Stimulated activated naive CD4-positive, alpha-beta T cell treated with Interleukin-2 at 50 U/mL for 16 hours (primary cell): Measurements from ENCODE around the gene SLC36A2.

ENCODE experiments used
- DNase-seq: peaks from one replicate; lab custom pipeline; 2025; lab: John Stamatoyannopoulos, UW

Gene SLC36A2

DNA sequence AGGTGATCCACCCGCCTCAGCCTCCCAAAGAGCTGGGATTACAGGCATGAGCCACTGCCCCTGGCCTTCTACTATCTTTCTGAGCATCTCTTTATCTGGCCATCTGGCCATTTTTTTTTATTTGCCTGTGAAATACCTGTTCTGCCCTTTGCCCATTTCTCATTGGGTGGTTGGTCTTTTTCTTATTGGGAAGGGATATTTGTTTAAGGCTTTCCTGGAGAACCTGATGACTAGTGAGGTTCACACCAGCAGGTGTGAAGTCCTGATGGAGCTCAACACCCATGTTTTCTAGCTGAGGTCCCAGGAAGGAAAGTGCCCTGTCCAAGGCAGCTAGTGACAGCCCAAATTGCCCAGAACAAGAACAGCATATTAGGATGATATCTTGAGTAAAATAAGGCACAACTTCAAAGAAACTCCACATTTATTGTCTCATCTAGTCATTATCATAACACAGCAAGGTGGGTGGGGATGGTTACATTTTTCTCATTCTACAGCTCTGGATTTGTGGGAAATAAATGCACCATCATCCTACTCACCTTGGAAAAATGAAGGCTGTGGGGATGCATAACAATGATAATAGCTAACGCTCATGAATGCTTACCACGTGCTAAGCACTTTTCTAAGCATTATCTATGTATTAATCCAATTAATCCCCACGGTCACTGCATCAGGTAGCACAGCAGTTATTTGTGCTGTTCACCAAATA lies 64.1 kb downstream of the SLC36A2 start:
- no peak for DNase-seq

DNA sequence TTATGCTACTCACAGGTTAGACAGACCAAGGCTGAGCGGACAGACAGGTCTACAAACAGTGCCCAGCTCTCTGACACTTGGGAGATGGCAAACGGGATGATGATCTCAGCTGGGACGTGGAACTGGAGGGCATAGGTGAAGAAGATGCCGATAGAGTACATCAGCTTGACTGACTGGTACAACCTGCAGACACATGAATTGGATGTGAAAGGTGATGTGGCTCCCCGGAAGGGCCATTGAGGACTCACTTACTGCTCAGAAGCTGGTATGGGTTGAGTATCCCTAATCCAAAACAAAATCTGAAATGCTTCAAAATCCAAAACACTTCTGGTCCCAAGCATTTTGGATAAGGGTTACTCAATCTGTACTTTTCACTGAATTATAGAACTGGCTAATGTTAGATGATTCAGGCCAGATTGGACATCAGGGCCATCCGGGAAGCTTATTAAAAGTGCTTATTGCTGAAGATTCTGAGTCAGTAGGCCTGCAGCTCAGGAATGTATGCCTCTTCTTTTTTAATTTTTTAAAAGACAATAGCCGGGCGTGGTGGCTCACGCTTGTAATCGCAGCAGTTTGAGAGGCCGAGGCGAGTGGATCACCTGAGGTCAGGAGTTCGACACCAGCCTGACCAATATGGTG lies 66.2 kb downstream of the SLC36A2 start:
- no peak for DNase-seq

DNA sequence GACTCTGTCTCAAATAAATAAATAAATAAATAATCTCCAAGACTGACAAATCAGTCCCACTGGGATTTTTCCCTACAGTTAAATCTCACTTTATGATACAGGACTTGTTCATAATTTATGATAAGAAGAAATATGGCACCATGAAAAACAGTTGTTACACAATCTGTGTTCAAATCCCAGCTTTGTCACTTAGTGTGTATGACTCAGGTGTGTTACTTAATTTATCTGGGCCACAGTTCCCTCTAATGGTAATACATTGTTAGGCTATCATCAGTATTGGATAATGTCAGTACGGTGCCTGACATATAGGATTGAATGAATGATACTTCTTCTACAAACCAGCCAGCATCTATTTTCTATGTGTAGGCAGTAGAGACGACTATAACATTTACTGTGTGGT lies 66.9 kb downstream of the SLC36A2 start:
- DNase-seq = no peak

DNA sequence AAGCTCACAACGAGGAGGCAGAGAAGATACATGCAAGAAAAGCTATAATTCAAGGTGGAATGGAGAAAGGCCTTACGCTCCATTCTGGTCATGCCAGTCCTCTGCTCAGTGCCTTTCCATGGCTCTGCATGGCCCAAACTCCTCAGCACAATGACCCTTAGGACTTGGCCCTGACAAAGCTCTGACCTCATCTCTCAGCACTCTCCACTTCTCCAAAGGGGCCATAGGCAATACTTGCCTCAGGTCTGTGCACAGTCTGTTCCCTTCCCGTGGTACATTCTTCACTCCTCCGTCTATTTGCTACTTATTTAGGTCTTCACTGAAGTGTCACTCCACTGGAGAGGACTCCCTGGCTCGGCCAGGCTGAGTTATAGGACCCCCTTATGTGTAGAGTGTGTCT lies 68.5 kb downstream of the SLC36A2 start:
- DNase-seq = no peak

DNA sequence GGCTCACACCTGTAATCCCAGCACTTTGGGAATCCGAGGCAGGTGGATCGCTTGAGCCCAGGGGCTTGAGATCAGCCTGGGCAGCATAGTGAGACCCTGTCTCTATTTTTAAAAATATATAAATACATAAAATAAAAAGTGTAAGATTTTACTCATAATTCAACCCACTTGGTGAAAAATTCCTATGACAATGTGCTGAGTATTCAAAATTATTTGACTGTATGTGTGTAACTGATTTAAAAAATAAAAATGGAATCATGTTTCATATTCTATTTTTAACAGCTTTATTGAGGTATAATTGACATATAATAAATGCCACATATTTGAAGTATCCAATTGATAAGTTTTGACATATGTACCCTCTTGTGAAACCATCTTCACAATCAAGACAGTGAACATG lies 71.6 kb downstream of the SLC36A2 start:
- DNase-seq = no peak

DNA sequence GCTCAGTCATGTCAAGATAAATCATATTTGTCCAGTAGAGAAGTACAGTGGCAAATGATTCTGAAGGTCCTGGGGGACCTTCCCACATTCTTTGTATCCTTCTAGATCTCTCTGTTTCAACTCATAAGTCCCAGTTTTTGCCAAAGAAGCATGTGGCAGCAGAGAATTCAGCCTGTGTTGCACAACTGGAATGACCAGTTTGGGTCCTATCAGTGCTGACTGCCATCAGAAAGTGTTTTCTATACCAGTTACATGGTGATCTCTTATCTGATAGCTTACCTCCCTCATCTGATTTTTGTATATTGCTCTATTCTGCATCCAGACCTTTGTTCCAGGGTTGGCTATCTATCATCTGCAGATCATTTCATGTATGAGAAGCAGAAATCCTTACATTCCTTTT lies 72.7 kb downstream of the SLC36A2 start:
- no peak for DNase-seq

DNA sequence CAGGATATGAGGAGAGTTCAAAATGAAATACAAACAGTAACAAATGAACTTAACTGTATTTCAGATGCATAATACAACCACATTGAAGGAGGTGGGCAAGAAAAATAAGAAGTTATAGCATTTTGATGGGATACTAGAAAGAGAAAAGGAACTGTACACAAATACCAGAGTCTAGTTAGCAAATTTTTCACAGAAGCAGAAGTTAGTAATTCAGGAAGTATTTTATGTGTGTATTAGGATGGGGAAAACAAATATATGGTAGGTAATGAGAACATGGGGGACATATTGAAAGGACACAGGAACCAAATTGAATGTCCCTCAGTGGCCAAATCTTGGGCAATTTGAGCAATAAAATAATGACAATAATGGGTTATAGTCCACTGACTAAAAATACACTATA lies 76.0 kb downstream of the SLC36A2 start:
- no peak for DNase-seq

DNA sequence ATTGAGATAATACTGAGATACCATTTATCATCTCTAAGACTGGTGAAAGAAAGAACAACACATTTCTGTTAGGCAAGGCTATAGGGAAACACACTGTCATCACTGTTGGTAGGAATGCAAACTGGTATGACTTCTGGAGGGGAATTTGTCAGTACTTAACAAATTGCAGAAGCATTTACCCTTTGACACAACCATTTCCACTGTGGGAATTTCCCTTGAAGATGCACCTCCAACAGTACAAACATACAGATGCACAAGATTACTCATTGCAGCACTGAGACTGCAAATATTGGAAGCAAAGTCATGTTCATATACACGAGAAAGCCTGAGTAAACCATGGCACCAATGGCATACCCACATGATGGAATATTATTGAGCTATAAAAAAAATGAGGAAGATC lies 76.8 kb downstream of the SLC36A2 start:
- DNase-seq = no peak

DNA sequence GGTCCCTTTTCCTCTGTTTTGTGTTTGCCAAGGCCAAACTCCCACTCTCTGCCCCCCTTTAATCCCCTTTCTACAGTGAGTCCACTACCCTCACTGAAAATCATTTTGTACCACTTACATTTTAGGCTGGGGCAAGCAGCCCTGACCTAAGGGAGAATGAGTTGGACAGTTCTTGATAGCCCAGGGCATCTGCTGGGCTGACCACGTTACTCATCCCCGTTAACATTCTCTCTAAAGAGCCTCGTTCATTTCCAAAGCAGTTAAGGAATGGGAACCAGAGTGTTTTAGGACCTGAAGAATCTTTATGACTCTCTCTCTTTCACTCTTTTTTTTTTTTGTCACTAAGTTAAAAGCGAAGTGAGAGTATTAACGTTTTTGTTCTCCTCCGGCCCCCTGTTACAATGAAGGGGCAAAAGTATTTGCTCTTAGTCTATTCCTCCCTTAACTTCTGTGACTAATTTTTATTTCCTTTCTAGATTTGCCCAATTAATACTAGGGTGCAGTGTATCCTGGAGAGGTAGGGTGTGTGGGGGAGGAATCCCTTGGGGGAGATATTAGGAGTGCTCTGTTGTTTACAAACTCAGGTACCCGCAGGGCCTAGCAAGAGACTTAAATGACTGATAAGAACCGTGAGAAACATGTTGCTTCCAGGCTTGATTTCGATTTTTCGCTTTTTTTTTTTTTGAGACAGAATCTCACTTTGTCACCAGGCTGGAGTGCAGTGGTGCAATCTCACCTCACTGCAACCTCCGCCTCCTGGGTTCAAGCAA lies 79.7 kb downstream of the SLC36A2 start:
- DNase-seq = no peak
